Osteocyte (in vitro differentiated cells): Measurements from ENCODE around the gene MBNL1. TPM values are rescaled to one million over a fixed set of nuclear protein-coding genes. Genes with fewer than 3 reads are reported as not detected.

ENCODE experiments used
- DNase-seq: peaks from one replicate; pipeline ENCODE4 v3.0.0; 2021; ENCODE audit warnings: mixed read lengths; ENCODE audit not compliant: unreplicated experiment; ENCODE audit errors: extremely low spot score
- H3K27ac Mint-ChIP-seq: one replicate; pipeline ENCODE4 v1.8.0; 2021; ENCODE audit warnings: mild to moderate bottlenecking, mixed read lengths; ENCODE audit not compliant: unreplicated experiment
- H3K27me3 Mint-ChIP-seq: one replicate; pipeline ENCODE4 v1.8.0; 2021; ENCODE audit warnings: mixed read lengths; ENCODE audit not compliant: unreplicated experiment
- H3K36me3 Mint-ChIP-seq: one replicate; pipeline ENCODE4 v1.8.0; 2021; ENCODE audit warnings: mixed read lengths; ENCODE audit not compliant: unreplicated experiment
- H3K4me1 Mint-ChIP-seq: one replicate; pipeline ENCODE4 v1.8.0; 2021; ENCODE audit warnings: mixed read lengths; ENCODE audit not compliant: unreplicated experiment
- H3K4me3 Mint-ChIP-seq: one replicate; pipeline ENCODE4 v1.8.0; 2021; ENCODE audit warnings: mild to moderate bottlenecking, moderate library complexity, mixed read lengths; ENCODE audit not compliant: unreplicated experiment
- H3K9me3 Mint-ChIP-seq: one replicate; pipeline ENCODE4 v1.8.0; 2021; ENCODE audit warnings: mixed read lengths; ENCODE audit not compliant: unreplicated experiment
- total RNA-seq: library from RNA; stranded (reverse); gene quantifications from 2 replicates; pipeline ENCODE4 v1.2.1, GENCODE V29; 2021
- TF ChIP-seq, protein P1 (sequence below): fragments of 200-600 bp; sonication (generic); IDR thresholded peaks from 2 replicates; pipeline ENCODE4 v1.5.0; 2021; ENCODE audit warnings: antibody characterized with exemption, mild to moderate bottlenecking, moderate library complexity

MBNL1 gene
- total RNA-seq, 1 donor from 2014 or later, result 166 TPM

DNA sequence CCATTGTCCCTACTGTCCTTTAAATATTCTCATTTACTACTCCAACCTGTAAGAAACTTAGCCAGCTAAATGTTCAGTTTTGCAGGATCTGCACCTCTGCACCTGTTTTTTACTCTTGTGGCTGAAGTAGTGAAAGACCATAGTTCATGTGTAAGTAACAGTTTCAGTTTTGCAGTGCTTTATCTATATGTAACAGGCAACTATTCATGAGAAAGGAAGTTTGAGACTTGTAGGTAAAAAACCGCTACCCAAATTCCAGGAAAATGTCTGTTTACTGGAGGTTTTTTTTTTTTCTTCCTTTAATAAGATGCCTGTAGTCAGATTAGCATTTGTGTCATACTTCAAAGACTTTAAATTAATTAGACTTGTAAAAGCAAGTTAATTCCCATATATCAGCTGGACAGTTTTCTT, 25.4 kb upstream of the MBNL1 start:
- Mint-ChIP-seq H3K36me3 (no peaks in the 10 kb centered on the region), H3K9me3 (no peaks in the 10 kb centered on the region), H3K4me1 (no peaks in the 10 kb centered on the region), H3K4me3 (no peak overlapping the region), H3K27me3 (no peaks in the 10 kb centered on the region), H3K27ac (no peak overlapping the region)
- TF ChIP-seq, protein P1, sequence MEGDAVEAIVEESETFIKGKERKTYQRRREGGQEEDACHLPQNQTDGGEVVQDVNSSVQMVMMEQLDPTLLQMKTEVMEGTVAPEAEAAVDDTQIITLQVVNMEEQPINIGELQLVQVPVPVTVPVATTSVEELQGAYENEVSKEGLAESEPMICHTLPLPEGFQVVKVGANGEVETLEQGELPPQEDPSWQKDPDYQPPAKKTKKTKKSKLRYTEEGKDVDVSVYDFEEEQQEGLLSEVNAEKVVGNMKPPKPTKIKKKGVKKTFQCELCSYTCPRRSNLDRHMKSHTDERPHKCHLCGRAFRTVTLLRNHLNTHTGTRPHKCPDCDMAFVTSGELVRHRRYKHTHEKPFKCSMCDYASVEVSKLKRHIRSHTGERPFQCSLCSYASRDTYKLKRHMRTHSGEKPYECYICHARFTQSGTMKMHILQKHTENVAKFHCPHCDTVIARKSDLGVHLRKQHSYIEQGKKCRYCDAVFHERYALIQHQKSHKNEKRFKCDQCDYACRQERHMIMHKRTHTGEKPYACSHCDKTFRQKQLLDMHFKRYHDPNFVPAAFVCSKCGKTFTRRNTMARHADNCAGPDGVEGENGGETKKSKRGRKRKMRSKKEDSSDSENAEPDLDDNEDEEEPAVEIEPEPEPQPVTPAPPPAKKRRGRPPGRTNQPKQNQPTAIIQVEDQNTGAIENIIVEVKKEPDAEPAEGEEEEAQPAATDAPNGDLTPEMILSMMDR, result no peak
- DNase-seq, result no peak

DNA sequence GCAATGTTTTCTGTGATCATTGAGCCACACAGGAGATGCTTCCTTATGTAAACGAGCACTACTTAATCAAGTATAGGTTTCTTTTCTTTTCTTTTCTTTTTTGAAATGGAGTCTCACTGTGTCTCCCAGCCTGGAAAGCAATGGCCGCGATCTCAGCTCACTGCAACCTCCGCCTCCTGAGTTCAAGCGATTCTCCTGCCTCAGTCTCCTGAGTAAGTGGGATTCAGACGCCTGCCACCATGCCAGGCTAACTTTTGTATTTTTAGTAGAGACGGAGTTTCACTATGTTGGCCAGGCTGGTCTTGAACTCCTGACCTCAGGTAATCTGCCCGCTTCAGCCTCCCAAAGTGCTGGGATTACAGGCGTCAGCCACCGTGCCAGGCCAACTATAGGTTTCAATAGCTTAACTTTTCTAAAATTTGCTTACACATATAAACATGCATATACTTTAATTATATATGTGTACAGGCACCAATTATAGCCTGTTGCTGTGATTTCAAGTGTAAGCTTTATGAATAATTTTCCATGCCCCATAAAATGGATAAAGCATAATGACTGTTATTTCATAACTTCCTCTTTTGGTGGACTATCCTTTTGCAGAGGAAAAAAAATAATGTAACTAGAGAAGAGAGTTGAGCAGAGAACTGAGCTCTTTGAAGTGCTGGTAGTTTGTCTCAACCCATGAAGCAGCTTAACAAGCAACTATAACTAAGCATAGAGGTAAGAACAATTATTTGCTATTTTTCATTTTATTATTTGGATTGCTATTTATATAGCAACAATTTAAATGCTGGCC, 24.8 kb upstream of the MBNL1 start:
- H3K4me1 Mint-ChIP-seq, result no peaks in the 10 kb centered on the region
- TF ChIP-seq, protein P1, result no peak
- no peaks in the 10 kb centered on the region for H3K9me3 Mint-ChIP-seq
- H3K4me3 Mint-ChIP-seq, result no peak overlapping the region
- DNase-seq, result no peak
- H3K27me3 Mint-ChIP-seq, result no peaks in the 10 kb centered on the region
- H3K36me3 Mint-ChIP-seq, result no peaks in the 10 kb centered on the region
- no peak overlapping the region for H3K27ac Mint-ChIP-seq

DNA sequence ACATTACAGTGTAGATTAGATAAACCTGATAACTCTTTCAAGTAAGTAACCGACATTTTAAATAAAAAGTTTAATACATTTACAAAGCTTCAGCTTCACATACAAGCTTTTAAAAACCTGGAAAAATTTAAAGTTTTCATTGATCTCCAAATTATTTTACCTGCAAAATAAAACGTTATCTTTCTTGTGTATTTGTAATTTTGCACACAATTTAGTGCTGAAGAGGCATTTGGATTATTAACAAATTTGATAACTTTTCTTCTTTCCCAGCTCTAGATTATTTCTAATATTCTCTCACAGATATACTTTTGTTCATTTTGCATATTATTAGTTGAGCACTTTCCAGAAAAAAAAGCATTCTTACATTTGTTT, 24.2 kb upstream of the MBNL1 start:
- Mint-ChIP-seq H3K4me3 (no peak overlapping the region), H3K36me3 (no peaks in the 10 kb centered on the region), H3K9me3 (no peaks in the 10 kb centered on the region), H3K27me3 (no peaks in the 10 kb centered on the region), H3K4me1 (no peaks in the 10 kb centered on the region), H3K27ac (no peak overlapping the region)
- DNase-seq, result no peak
- TF ChIP-seq, protein P1, result no peak

DNA sequence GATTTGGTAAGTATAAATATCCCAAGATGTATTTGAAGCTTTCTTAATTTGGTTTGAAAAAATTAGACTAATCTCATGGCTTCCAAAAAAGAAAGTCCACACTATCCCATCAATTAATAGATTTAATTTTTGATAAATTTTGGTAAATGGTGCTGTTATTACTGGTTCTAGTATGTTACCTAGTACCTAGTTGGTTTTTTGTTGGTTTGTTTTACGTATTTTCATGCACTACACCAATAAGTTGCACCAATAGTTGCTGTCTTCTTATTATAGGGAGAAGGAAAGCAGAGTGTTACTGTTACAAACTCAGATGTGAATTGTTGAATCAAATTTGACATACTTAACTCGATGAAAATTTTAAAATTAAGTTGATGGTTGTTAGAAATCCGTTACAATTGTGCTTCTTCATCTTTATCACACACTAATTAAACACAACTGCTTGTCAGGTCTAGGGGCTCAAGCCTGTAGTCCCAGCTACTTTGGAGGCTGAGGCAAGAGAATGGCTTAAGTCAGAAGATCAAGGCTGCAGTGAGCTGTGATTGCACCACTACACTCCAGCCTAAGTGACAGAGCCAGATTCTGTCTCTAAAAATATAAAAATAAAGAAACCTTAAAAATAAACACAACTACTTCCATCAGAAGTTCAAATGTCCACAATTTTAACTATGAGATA, 23.1 kb upstream of the MBNL1 start:
- H3K4me1 Mint-ChIP-seq, result no peaks in the 10 kb centered on the region
- no peaks in the 10 kb centered on the region for H3K27me3 Mint-ChIP-seq
- TF ChIP-seq, protein P1, result no peak
- H3K36me3 Mint-ChIP-seq, result no peaks in the 10 kb centered on the region
- DNase-seq, result no peak
- no peaks in the 10 kb centered on the region for H3K9me3 Mint-ChIP-seq
- no peak overlapping the region for H3K4me3 Mint-ChIP-seq
- H3K27ac Mint-ChIP-seq, result no peak overlapping the region

DNA sequence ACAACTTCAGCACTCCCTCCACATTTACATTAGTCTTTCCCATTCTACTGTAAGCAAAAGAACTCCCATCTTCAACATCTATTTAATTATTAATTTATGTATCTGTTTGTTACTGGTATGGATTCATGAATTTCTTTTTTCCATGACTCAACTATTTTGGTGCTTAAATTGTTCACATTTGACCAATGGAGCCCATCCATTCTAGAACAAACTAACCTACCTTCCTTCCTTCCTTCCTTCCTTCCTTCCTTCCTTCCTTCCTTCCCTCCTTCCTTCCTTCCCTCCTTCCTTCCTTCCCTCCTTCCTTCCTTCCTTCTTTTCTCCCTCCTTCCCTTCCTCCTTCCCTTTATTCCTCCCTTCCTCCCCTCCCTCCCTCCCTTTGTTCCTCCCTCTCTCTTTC, 16.8 kb upstream of the MBNL1 start:
- H3K9me3 Mint-ChIP-seq, result no peaks in the 10 kb centered on the region
- peaks cover under 1% of the 10 kb centered on the region for H3K4me1 Mint-ChIP-seq
- no peaks in the 10 kb centered on the region for H3K27me3 Mint-ChIP-seq
- no peak overlapping the region for H3K27ac Mint-ChIP-seq
- H3K36me3 Mint-ChIP-seq, result no peaks in the 10 kb centered on the region
- no peak for DNase-seq
- TF ChIP-seq, protein P1, result no peak
- H3K4me3 Mint-ChIP-seq, result no peak overlapping the region
